AML-193 (cell line): Measurements from ENCODE around the gene NUDT22.
A peak's percentile ranks its signal among the peaks of the same experiment; 100 is the strongest.

Experiments used
- DNase-seq, 2 experiments: peaks; one replicate each; lab custom pipeline; 2025; lab: John Stamatoyannopoulos, UW

Gene NUDT22

GRCh38 chr11:64206457-64207255 is 19.4 kb upstream of the NUDT22 start, which contains the start of gene FERMT3:
Gene FERMT3 (plus strand): TSS chr11:64206721. CDS start chr11:64207365, 644 bp downstream.
- peak; percentile 48 to 53 for DNase-seq

DNA sequence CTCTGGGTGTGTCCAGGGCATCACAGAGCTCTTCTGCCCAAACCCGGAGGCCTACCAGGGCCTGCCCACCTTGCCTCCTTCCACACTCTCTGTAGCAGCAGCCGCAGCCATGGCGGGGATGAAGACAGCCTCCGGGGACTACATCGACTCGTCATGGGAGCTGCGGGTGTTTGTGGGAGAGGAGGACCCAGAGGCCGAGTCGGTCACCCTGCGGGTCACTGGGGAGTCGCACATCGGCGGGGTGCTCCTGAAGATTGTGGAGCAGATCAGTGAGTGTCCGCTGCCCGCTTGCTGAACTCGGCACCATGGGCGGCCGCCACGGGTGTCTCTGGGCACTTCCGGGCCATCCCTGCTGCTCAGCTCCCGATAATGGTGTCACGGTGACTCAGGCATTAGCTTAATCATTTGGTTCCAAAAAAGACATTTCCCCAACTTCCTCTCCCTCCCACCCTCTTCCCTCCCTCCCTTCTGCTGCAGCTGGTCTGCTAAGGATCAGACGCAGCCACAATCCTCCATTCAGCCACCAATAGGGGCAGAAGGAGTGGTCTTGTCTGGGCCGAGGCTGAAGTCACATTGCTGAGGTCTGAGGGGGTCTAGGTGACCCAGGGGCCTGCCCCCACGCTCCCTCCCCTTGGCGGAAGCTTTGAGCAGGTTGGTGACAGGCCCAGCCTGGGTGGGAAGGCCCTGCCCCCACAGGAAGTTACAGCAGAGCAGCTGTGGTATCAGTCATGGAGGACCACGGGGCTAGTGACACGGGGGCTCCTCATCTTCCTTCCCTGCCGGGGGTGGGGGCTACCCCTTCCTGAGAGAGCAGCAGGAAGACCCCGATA is 18.6 kb upstream of the NUDT22 start:
- DNase-seq: peak; percentile 68 to 79

- DNase-seq: no peak
Measured at GRCh38 chr11:64208086-64208795, 17.8 kb upstream of the NUDT22 start.

GRCh38 chr11:64208796-64209562 is 17.1 kb upstream of the NUDT22 start:
- DNase-seq: no peak

- no peak for DNase-seq
Measured at GRCh38 chr11:64209563-64209843, 16.6 kb upstream of the NUDT22 start.

GRCh38 chr11:64210301-64211020 is 15.6 kb upstream of the NUDT22 start:
- no peak for DNase-seq

DNA sequence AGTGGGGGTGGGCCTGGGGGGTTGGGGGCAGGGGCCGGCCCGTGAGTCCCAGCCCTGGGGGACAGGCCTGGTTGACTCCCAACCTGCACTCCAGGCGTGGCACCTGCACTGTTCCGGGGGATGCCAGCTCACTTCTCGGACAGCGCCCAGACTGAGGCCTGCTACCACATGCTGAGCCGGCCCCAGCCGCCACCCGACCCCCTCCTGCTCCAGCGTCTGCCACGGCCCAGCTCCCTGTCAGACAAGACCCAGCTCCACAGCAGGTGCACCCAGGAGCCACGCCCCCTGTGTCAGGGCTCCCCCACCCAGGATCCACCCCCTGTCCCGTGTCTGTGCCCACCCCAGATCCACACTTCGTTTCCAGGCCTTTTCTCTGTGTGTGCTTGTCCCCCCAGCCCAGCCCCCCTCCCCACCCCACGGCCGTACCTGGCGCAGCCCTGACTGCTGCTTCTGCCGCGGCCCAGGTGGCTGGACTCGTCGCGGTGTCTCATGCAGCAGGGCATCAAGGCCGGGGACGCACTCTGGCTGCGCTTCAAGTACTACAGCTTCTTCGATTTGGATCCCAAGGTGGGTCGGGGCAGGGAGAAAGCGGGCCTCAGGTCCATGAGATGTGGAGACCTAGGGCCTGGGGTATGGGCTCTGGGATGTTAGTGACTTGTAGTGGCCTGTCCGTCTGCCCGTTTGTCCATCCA is 14.7 kb upstream of the NUDT22 start:
- no peak for DNase-seq

DNA sequence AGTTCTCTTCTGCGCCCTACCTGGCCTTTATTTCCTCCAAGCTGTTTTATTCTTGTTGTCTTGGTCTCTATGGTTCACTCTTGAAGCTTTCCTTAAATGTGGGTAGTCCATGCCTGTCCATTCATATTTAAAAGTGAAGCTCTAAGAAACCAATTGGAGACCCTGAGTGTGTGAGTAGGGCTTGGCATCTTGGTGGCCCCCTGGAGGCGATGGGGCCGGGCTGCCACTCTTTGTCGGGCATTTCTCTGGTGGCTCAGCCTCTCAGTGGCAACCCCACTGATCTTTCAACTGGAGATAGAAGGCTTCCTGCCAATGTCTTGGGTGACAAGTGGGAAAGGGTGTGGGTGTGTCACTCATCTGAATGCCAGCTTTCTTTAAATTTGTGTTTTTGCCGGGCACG is 9.2 kb upstream of the NUDT22 start:
- DNase-seq: no peak

- DNase-seq: no peak
Measured at GRCh38 chr11:64218628-64219353, 7.3 kb upstream of the NUDT22 start.

- DNase-seq: no peak
Measured at GRCh38 chr11:64219354-64219684, 6.8 kb upstream of the NUDT22 start.

- no peak for DNase-seq
Measured at GRCh38 chr11:64219755-64220154, 6.3 kb upstream of the NUDT22 start.

DNA sequence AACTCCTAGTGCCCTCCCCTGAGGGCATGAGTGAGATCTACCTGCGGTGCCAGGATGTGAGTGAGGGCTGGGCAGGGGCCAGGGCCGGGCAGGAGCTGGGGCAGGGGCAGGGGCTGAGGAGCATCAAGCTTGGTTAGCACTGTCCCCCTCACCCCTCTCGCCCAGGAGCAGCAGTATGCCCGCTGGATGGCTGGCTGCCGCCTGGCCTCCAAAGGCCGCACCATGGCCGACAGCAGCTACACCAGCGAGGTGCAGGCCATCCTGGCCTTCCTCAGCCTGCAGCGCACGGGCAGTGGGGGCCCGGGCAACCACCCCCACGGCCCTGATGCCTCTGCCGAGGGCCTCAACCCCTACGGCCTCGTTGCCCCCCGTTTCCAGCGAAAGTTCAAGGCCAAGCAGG is 5.8 kb upstream of the NUDT22 start:
- DNase-seq: no peak

- no peak for DNase-seq
Measured at GRCh38 chr11:64220798-64221197, 5.3 kb upstream of the NUDT22 start.

DNA sequence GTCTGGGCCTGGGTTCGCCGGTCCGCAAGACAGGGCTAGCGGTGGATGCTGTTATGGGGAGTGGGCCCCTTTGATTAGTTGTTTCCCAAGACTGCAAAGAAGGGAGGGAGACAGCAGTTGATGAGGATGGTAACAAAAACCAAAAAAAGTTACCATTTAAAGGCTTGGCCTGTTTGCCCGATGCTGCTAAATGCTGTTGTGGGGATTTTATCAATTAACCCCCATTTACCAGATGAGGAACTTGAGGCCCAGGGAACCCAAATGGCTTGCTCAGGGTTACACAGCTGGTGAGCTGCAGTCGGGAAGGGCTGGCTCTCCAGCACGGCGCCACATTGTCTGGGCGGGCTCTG is 3.4 kb upstream of the NUDT22 start:
- DNase-seq: no peak

DNA sequence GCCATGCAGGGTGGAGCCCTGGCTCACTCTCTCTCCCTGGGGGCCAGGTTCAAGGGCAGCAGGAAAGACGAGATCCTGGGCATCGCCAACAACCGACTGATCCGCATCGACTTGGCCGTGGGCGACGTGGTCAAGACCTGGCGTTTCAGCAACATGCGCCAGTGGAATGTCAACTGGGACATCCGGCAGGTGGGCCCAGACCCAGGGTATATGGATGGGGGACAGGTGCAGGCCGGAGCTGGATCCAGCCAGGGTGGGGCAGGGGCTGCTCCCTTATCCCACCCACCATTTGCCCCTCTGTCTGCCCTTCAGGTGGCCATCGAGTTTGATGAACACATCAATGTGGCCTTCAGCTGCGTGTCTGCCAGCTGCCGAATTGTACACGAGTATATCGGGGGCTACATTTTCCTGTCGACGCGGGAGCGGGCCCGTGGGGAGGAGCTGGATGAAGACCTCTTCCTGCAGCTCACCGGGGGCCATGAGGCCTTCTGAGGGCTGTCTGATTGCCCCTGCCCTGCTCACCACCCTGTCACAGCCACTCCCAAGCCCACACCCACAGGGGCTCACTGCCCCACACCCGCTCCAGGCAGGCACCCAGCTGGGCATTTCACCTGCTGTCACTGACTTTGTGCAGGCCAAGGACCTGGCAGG is 2.9 kb upstream of the NUDT22 start:
- no peak for DNase-seq

- DNase-seq: no peak
Measured at GRCh38 chr11:64224151-64224890, 1.8 kb upstream of the NUDT22 start.

GRCh38 chr11:64224891-64225607 is 1.0 kb upstream of the NUDT22 start:
- DNase-seq: no peak

DNA sequence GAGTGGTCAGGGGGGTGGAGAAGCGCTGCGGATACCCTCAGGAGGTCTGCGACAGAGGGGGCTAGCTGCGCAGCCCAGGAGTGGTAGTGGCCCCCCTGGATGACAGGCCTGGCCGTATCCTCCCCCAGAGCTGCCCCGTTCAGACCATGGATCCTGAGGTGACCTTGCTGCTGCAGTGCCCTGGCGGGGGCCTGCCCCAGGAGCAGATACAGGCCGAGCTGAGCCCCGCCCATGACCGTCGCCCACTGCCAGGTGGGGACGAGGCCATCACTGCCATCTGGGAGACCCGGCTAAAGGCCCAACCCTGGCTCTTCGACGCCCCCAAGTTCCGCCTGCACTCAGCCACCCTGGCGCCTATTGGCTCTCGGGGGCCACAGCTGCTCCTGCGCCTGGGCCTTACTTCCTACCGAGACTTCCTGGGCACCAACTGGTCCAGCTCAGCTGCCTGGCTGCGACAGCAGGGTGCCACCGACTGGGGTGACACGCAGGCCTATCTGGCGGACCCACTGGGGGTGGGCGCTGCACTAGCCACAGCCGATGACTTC is 505 bp downstream of the NUDT22 start:
- peak; percentile 64 to 77 for DNase-seq
